Progenitor cell of endocrine pancreas (in vitro differentiated cells): ENCODE measurements around the gene TMEM134. TPM values are rescaled to one million over a fixed set of nuclear protein-coding genes. Genes with fewer than 3 reads are reported as not detected.

Source experiments
- DNase-seq: peaks from one replicate; pipeline ENCODE4 v3.0.0; 2021; ENCODE audit warnings: low spot score; ENCODE audit not compliant: unreplicated experiment
- H3K27ac Mint-ChIP-seq: 2 replicates; pipeline ENCODE4 v1.8.0; 2021; ENCODE audit warnings: mild to moderate bottlenecking, moderate library complexity, mixed read lengths
- H3K27me3 Mint-ChIP-seq: 2 replicates; pipeline ENCODE4 v1.8.0; 2021; ENCODE audit warnings: mixed read lengths
- H3K36me3 Mint-ChIP-seq: 2 replicates; pipeline ENCODE4 v1.8.0; 2022; ENCODE audit warnings: mixed read lengths; ENCODE audit not compliant: insufficient read depth
- H3K4me1 Mint-ChIP-seq: 2 replicates; pipeline ENCODE4 v1.8.0; 2021; ENCODE audit warnings: low read depth, mixed read lengths
- H3K4me3 Mint-ChIP-seq: 2 replicates; pipeline ENCODE4 v1.8.0; 2021; ENCODE audit warnings: low read depth, mild to moderate bottlenecking, moderate library complexity, mixed read lengths
- H3K9me3 Mint-ChIP-seq: 2 replicates; pipeline ENCODE4 v1.8.0; 2021; ENCODE audit warnings: low read depth, mixed read lengths
- CTCF ChIP-seq: fragments of 200-600 bp; sonication (generic); IDR thresholded peaks from one replicate; pipeline ENCODE4 v1.5.0; 2021; ENCODE audit warnings: antibody characterized with exemption, mild to moderate bottlenecking; ENCODE audit not compliant: unreplicated experiment
- total RNA-seq: library from RNA; stranded (reverse); gene quantifications from 2 replicates; pipeline ENCODE4 v1.2.1, GENCODE V29; 2021

Gene TMEM134
- total RNA-seq, 1 donor from 2014 or later: 63.3 TPM

- H3K4me3 Mint-ChIP-seq: no peak overlapping the region
- H3K36me3 Mint-ChIP-seq: peaks cover 9% of the 10 kb centered on the region
- peaks cover 9% of the 10 kb centered on the region for H3K4me1 Mint-ChIP-seq
- no peak for DNase-seq
- peaks cover 5% of the 10 kb centered on the region for H3K27me3 Mint-ChIP-seq
- H3K9me3 Mint-ChIP-seq: no peaks in the 10 kb centered on the region
- H3K27ac Mint-ChIP-seq: no peak overlapping the region
- TF ChIP-seq CTCF: no peak
These were observed 30.9 kb upstream of the TMEM134 start for GRCh38 chr11:67499808-67500483.

- Mint-ChIP-seq H3K9me3 (no peaks in the 10 kb centered on the region), H3K4me1 (peaks cover 5% of the 10 kb centered on the region), H3K36me3 (peaks cover 9% of the 10 kb centered on the region), H3K27ac (no peak overlapping the region), H3K4me3 (no peak overlapping the region), H3K27me3 (peaks cover 5% of the 10 kb centered on the region)
- DNase-seq: no peak
- TF ChIP-seq CTCF: no peak
These were observed 29.5 kb upstream of the TMEM134 start for GRCh38 chr11:67498544-67498972.

- Mint-ChIP-seq H3K27me3 (peaks cover 1% of the 10 kb centered on the region), H3K36me3 (peaks cover 7% of the 10 kb centered on the region), H3K4me1 (no peaks in the 10 kb centered on the region), H3K4me3 (no peak overlapping the region), H3K9me3 (no peaks in the 10 kb centered on the region), H3K27ac (no peak overlapping the region)
- DNase-seq: no peak
- TF ChIP-seq CTCF: no peak
These were observed 28.7 kb upstream of the TMEM134 start for GRCh38 chr11:67497656-67498291.

GRCh38 chr11:67496113-67496512, 27.1 kb upstream of the TMEM134 start:
- no peak for DNase-seq
- TF ChIP-seq CTCF: no peak
- H3K4me1 Mint-ChIP-seq: no peaks in the 10 kb centered on the region
- no peak overlapping the region for H3K27ac Mint-ChIP-seq
- no peak overlapping the region for H3K4me3 Mint-ChIP-seq
- H3K36me3 Mint-ChIP-seq: peaks cover 7% of the 10 kb centered on the region
- H3K9me3 Mint-ChIP-seq: no peaks in the 10 kb centered on the region
- no peaks in the 10 kb centered on the region for H3K27me3 Mint-ChIP-seq

- H3K27me3 Mint-ChIP-seq: no peaks in the 10 kb centered on the region
- TF ChIP-seq CTCF: no peak
- H3K9me3 Mint-ChIP-seq: no peaks in the 10 kb centered on the region
- no peak for DNase-seq
- H3K4me3 Mint-ChIP-seq: no peak overlapping the region
- H3K4me1 Mint-ChIP-seq: no peaks in the 10 kb centered on the region
- peaks cover 2% of the 10 kb centered on the region for H3K36me3 Mint-ChIP-seq
- no peak overlapping the region for H3K27ac Mint-ChIP-seq
These were observed 26.4 kb upstream of the TMEM134 start for GRCh38 chr11:67495234-67496005.
